ENCODE data around the gene LARP4B.

Gene LARP4B

GRCh38 chr10:865257-865656, 66.2 kb downstream of the LARP4B start:
- DNase-seq, result no peak
- TF ChIP-seq, protein P1, sequence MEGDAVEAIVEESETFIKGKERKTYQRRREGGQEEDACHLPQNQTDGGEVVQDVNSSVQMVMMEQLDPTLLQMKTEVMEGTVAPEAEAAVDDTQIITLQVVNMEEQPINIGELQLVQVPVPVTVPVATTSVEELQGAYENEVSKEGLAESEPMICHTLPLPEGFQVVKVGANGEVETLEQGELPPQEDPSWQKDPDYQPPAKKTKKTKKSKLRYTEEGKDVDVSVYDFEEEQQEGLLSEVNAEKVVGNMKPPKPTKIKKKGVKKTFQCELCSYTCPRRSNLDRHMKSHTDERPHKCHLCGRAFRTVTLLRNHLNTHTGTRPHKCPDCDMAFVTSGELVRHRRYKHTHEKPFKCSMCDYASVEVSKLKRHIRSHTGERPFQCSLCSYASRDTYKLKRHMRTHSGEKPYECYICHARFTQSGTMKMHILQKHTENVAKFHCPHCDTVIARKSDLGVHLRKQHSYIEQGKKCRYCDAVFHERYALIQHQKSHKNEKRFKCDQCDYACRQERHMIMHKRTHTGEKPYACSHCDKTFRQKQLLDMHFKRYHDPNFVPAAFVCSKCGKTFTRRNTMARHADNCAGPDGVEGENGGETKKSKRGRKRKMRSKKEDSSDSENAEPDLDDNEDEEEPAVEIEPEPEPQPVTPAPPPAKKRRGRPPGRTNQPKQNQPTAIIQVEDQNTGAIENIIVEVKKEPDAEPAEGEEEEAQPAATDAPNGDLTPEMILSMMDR (IDR thresholded peaks at IDR 0.05; ENCODE audit: low read length), result no peak
- TF ChIP-seq EZH2 (optimal IDR thresholded peaks at IDR 0.05; ENCODE audit: low read depth, low read length), result no peak
- TF ChIP-seq EZH2phosphoT487 (IDR thresholded peaks at IDR 0.05; ENCODE audit: low read length), result no peak
- H3K4me3 ChIP-seq (ENCODE audit: low read length), result no peak overlapping the region; the same call in 1 of the 2 replicates
- no peaks in the 10 kb centered on the region for H3K27me3 ChIP-seq (replicated peaks; ENCODE audit: insufficient read depth, low read length)
- no peaks in the 10 kb centered on the region for H3K9me3 ChIP-seq (replicated peaks; ENCODE audit: insufficient read depth, low read length)
- 0 out of 2 replicates have a peak, but pooled peaks cover 8% of the 10 kb centered on the region for H4K20me1 ChIP-seq (ENCODE audit: insufficient read depth, low read length)
- peak overlapping the region; percentile 62 for H3K27ac ChIP-seq (ENCODE audit: low read length)
- H3K9me2 ChIP-seq (replicated peaks; ENCODE audit: insufficient read depth, low read length), result no peaks in the 10 kb centered on the region
- H2AFZ ChIP-seq (ENCODE audit: low read length), result no peak overlapping the region
- H3K4me2 ChIP-seq (ENCODE audit: low read depth, low read length), result peak overlapping the region; percentile 74
- peak overlapping the region; percentile 37; the same call in 1 of the 2 replicates for H3K9ac ChIP-seq (ENCODE audit: low read length)
- peaks cover 20% of the 10 kb centered on the region for H3F3A ChIP-seq (ENCODE audit: insufficient read depth, low read length)
- peaks cover 31% of the 10 kb centered on the region for H3K4me1 ChIP-seq (ENCODE audit: low read length)
- H3K36me3 ChIP-seq (replicated peaks; ENCODE audit: insufficient read depth, low read length), result peaks cover 12% of the 10 kb centered on the region
- peaks cover 90% of the 10 kb centered on the region for H3K79me2 ChIP-seq (ENCODE audit: low read length)

DNA sequence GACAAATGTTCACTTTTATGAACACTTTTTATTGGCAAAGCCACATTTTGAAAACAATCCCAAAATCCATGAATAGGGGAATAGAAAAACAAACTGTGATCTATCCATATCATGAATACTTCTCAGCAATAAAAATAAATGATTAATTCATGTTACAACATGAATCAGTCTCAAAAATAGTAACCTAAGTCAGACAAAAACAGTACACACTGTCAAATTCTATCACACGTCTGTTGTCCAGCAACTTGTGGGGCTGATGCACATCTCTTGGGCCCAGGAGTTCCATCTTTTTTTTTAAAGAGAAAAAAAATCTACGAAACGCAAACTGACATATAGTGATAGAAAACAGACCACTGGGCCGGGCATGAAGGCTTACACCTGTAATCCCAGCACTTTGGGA, 71.0 kb downstream of the LARP4B start:
- Histone ChIP-seq H2AFZ (ENCODE audit: low read length) (no peak overlapping the region), H3K4me1 (ENCODE audit: low read length) (peaks cover 8% of the 10 kb centered on the region), H3K4me3 (ENCODE audit: low read length) (no peak overlapping the region), H3K9ac (ENCODE audit: low read length) (no peak overlapping the region), H3K36me3 (replicated peaks; ENCODE audit: insufficient read depth, low read length) (peaks cover 16% of the 10 kb centered on the region), H4K20me1 (ENCODE audit: insufficient read depth, low read length) (0 out of 2 replicates have a peak, but pooled peaks cover 3% of the 10 kb centered on the region), H3F3A (ENCODE audit: insufficient read depth, low read length) (peaks cover 2% of the 10 kb centered on the region), H3K27me3 (replicated peaks; ENCODE audit: insufficient read depth, low read length) (no peaks in the 10 kb centered on the region), H3K9me2 (replicated peaks; ENCODE audit: insufficient read depth, low read length) (no peaks in the 10 kb centered on the region), H3K79me2 (ENCODE audit: low read length) (peaks cover 93% of the 10 kb centered on the region), H3K4me2 (ENCODE audit: low read depth, low read length) (no peak overlapping the region), H3K9me3 (replicated peaks; ENCODE audit: insufficient read depth, low read length) (no peaks in the 10 kb centered on the region), H3K27ac (ENCODE audit: low read length) (no peak overlapping the region)
- no peak for TF ChIP-seq EZH2 (optimal IDR thresholded peaks at IDR 0.05; ENCODE audit: low read depth, low read length)
- TF ChIP-seq, protein P1 (IDR thresholded peaks at IDR 0.05; ENCODE audit: low read length), result no peak
- TF ChIP-seq EZH2phosphoT487 (IDR thresholded peaks at IDR 0.05; ENCODE audit: low read length), result no peak
- no peak for DNase-seq

- Histone ChIP-seq H3K9me3 (replicated peaks; ENCODE audit: insufficient read depth, low read length) (no peaks in the 10 kb centered on the region), H3K79me2 (ENCODE audit: low read length) (peaks cover 91% of the 10 kb centered on the region), H4K20me1 (ENCODE audit: insufficient read depth, low read length) (0 out of 2 replicates have a peak, but pooled peaks cover 2% of the 10 kb centered on the region), H3K4me3 (ENCODE audit: low read length) (no peak overlapping the region), H3K9me2 (replicated peaks; ENCODE audit: insufficient read depth, low read length) (no peaks in the 10 kb centered on the region), H3K36me3 (replicated peaks; ENCODE audit: insufficient read depth, low read length) (peaks cover 6% of the 10 kb centered on the region), H3K27ac (ENCODE audit: low read length) (no peak overlapping the region), H3K4me2 (ENCODE audit: low read depth, low read length) (no peak overlapping the region), H3K4me1 (ENCODE audit: low read length) (peaks cover 18% of the 10 kb centered on the region), H3F3A (ENCODE audit: insufficient read depth, low read length) (peaks cover 17% of the 10 kb centered on the region), H3K9ac (ENCODE audit: low read length) (no peak overlapping the region), H3K27me3 (replicated peaks; ENCODE audit: insufficient read depth, low read length) (no peaks in the 10 kb centered on the region), H2AFZ (ENCODE audit: low read length) (no peak overlapping the region)
- no peak for TF ChIP-seq EZH2 (optimal IDR thresholded peaks at IDR 0.05; ENCODE audit: low read depth, low read length)
- TF ChIP-seq EZH2phosphoT487 (IDR thresholded peaks at IDR 0.05; ENCODE audit: low read length), result no peak
- TF ChIP-seq, protein P1 (IDR thresholded peaks at IDR 0.05; ENCODE audit: low read length), result no peak
- DNase-seq, result no peak
Measured at GRCh38 chr10:856416-857157, 74.9 kb downstream of the LARP4B start.

All from MM.1S (cell line).